GM19025 (cell line): ENCODE measurements around the gene DNAH12.

Experiments used
- ATAC-seq: cut with Tn5 transposase; IDR thresholded peaks from one replicate; pipeline ENCODE4 v1.9.1; 2021; ENCODE audit warnings: mild to moderate bottlenecking, low read depth, moderate library complexity; ENCODE audit not compliant: unreplicated experiment

Gene DNAH12

DNA sequence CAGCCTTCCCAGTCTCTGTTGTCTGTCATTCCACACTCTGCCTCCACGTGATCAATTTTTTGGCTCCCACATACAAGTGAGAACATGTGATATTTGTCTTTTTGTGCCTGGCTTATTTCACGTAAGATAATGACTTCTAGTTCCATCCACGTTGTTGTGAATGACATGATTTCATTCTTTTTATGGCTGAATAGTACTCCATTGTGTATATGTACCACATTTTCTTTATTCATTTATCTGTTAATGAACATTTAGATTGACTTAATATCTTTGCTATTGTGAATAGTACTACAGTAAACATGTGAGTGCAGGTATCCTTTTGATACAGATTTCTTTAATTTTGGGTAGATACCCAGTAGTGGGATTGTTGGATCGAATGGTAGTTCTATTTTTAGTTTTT is 283.0 kb downstream of the DNAH12 start:
- no peak for ATAC-seq

DNA sequence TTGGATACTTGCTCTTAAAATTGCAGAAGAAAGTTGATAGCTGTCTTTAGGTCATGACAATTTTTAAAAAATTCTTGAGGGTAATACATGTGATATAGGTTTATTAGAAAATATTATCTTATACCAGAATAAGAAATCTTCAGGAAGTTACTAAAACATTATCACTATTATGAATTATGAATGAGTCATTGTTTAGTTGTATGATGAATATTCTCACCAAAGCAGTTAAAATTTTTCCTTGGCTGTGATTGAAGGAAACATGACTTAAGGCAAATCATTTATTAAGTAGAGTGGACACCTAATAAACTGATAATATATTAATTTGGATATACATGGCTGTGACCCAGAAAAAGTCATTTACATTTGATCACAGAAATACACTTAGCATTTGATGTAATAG is 286.5 kb downstream of the DNAH12 start:
- ATAC-seq: no peak

DNA sequence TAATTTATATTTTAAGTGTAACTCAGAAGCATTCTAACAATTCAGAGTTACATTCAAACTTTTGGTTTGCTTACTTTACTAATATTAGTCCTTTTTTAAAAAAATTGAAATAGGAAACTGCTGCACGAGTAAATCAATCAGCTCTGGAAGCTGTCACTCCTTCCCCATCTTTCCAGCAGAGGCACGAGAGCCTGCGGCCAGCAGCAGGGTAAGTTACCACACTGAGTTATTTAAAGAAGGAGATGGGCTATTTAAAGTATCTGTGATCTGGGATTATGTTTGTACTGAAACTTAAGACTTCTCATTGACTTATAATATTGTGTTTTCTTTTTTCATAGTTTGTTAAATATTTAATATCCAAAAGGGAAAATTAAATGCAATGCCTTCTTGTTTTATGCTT is 287.3 kb downstream of the DNAH12 start:
- no peak for ATAC-seq

DNA sequence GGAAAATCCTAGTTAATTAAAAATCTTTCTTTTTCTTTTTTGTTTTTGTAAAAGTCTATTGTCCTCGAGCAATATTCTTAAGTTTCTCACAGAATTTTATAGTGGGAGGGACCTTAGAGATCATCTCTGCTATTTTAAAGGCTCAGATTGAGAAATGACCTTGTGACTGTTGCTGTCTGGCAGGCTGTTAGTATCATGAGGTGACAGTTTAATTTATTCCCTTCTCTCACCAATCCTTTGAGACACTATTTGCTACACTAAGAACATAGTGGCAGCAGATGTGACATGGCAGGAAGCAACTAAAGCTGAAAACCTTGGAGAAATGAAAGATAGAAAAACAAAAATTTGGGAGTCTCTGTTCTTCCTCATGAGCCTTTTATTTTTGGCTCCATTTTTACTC is 291.7 kb downstream of the DNAH12 start:
- ATAC-seq: no peak

DNA sequence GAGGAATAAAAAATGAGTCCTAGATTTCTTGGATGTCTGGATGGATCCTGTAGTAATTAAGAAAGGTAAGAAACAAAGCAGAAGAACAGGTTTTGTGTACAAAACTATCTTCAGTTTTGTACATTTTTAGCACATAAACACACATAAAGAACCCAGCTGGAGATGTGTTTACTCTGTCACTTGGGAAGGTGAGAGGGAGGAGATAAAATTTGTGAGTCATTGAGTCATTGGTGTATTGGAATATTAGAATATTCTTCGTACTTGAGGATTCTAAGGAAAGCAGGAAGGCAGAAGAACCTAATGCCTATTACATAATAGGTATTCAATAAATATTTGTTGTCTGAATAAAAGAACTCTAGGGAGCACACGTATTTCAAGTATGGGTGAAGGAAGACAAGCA is 299.2 kb downstream of the DNAH12 start:
- no peak for ATAC-seq
